ENCODE measurements around the gene USP35.
"Not testable (repeated sequence)": the region's sequence is repeated elsewhere in the genome, so short reads cannot be mapped to it uniquely, and the experiment has no call there.

Gene USP35

DNA sequence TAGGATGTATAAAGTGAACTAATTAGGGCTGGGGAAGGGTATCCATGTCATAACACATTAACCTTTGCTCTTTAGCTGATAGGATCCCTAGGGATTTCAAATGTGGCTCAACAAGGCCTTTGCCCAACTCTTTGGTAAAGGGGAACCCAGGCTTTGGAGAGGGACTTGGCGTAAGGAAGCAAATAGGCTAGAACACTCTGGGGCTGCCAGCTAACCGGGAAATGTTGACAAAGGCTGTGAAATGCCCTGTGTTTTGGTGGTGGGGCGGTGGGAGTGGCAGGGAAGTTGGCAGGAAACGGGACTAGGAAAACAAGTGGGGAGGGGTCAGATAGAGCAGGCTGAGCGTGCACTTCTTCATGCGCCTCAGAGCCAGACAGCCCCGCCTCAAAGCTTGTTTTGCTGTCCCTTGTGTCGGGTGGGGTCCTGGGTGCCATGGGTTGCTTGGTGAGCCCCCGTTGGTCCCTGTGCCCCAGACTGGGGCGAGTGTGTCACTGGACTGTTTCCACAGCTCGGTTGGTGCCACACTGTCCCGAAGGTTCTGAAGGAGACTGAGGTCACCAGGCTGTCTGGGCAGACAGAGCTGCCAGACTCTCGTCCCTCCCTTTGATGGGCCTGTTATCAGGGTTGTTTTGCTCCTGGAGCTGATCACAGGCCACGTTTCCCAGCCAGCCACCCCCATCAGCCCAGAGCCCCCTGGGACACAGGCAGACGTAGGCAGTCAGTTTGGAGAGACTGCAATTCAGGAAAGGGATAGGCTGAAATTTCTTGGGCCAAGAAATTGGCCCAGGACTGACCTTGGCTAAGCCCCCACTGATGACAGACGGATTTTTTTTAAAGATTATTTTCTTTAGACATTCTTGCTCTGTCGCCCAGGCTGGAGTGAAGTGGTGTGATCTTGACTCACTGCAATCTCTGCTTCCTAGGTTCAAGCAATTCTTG, 19.9 kb upstream of the USP35 start:
- DNase-seq: no peak

DNA sequence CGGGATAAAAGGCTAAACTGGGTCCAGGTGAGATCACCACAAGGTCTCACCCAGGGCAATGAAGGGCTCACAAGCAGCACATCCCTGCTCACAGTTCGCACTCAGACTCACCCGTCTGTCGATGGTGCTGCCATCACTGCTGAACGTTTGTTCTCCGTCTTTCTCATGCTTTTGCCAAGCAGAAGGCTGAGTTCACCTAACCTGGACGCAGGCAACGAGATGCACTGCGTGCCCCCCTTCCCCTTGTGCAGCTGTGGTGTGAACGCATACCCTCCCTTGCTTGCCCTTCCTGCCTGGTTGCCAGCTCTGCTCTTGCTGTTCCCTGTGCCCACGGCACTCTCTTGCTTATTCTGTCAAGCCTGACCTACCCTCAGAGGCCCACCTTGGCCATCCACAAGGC, 18.3 kb upstream of the USP35 start:
- no peak for DNase-seq

DNA sequence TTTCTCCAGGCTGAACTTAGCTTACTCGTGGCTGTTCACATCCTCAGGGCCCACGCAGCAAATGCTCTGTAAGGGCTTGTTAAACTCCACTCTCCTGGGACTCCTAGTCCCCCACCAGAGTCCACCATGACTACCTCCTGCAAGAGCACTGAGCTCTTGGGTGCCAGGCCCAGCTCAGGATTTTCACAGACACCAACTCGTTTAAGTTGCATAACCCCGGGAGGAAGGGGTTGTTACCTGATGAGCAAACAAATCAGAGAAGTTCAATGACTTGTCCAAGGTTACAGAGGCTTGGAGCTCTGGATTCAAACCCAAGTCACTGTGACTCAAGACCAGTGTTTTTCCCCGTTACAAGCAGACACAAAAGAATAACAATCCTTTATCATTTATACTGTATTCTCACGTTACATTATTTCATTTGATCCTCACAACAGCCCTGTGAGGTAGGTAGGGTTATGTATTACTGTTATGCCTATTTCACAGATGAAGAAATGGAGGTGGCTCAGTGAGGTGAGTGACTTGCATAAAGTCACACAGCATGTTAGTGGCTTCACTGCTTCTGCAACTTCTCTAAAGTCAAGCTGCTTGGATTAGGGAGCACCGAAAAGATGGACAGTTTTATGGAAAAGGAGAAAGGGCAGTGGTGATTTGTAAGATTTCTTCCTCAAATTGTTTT, 17.7 kb upstream of the USP35 start:
- no peak for DNase-seq

DNA sequence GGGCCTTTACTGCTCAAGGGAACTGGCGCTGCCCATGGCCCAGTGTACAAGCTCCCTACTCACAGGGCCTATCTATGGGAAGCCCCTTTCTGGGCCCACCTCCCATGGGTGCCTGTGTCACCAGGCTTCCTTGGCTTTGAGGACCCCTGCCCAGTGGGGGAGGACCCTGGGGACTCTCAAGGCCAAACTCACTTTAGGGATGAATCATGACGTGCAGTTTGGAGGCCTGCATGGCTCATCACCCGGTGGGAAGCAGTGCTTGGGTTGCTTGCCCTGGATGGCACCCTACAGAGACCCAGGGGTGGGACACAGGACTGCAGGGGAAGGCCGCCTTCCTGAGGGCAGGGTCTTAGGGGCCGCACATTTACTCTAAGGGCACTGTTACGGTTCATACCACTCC, 16.8 kb upstream of the USP35 start:
- DNase-seq: no peak

DNA sequence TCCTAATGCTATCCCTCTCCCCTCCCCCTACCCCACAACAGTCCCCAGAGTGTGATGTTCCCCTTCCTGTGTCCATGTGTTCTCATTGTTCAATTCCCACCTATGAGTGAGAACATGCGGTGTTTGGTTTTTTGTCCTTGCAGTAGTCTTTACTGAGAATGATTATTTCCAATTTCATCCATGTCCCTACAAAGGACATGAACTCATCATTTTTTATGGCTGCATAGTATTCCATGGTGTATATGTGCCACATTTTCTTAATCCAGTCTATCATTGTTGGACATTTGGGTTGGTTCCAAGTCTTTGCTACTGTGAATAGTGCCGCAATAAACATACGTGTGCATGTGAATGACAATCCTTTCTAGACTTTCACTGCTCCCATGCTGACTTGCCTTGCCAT, 12.9 kb upstream of the USP35 start:
- DNase-seq: not testable (repeated sequence)

DNA sequence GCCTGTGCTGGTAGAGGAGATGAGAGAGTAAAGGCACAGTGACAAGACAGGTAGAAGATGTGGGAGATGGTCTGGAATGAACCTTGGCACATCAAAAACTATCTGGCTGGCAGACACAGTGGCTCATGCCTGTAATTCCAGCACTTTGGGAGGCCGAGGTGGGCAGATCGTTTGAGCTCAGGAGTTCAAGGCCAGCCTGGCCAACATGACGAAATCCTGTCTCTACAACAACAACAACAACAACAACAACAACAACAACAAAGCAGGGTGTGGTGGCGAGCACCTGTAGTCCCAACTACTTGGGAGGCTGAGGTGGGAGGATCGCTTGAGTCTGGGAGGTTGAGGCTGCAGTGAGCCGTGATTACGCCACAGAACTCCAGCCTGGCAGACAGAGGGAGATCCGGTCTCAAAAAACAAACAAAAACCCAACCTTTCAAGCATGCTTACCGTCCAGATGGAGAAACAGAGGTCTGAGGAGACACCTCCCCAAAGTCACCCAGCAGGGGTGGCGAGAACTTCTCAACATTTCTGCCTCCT, 12.0 kb upstream of the USP35 start:
- no peak for DNase-seq

DNA sequence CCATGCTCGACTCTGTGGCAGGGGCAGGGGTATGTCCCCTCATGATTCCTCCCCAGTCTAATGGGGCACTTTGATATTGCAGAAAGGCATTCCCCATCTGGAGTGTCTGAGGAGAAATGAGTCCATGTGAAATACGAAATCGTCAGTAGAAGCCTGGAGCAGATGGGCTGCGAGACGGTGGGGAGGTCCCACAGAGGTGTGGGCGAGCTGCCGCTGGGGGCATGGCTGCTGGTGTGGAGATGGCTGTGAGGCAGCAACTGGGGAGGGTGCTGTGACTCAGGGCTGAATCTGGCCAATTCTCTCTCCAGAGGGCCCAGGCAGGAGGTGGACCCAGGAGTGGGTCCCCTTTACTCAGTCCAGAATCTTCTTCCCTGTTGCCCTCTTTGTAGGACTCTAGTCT, 11.5 kb upstream of the USP35 start:
- no peak for DNase-seq

DNA sequence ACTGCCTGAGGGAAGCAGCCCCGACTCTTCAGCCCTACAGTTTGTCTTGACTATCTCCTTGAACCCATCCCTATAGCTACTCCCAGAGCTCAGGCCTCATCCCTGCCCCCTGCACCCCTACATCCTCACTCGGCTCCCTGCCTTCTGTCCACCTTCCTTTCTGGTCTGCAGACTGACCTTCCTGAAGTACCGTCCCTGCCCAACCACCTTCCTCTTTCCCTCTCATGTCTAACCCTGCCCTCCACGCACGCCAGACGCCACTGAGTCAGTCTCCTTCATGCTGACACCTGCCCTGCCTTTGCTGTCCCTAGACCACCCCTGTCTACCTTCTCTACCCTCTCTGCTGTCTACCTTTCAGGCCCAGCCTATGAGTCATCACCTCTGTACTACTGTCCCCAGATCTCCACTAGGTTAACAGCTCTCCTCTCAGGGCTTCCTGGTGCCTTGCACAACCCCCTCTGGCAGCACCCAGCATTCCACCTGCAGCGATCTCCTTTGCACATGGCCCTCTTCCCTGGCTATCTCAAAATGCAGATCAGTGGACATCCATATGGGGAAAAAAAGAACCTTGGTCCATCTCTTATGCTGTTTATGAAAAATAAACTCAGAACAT, 9.2 kb upstream of the USP35 start:
- DNase-seq: no peak

DNA sequence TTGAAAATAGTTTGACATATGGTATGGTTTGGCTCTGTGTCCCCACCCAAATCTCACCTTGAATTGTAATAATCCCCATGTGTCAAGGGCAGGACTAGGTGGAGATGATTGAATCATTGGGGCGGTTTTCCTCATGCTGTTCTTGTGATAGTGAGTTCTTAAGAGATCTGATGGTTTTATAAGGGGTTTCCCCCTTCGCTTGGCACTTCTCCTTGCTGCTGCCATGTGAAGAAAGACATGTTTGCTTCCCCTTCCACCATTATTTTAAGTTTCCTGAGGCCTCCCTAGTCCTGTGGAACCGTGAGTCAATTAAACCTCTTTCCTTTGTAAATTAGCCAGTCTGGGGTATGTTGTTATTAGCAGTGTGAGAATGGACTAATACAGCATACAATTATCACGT, 8.0 kb upstream of the USP35 start:
- DNase-seq: no peak

DNA sequence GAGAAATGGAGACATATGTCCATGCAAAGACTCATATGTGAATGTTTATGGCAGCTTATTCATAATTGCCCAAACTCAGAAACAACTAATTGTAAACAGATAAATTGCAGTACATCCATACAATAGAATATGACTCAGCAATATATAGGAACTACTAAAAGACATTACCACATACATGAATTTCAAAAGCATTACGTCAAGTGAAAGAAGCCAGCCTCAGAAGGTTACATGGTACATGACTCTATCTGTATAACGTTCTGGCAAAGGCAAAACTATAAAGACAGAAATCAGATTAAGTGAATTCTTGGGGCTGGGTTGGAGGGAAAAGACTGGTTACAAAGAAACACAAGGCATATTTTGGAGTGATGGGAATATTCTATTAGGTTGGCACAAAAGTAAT, 7.5 kb upstream of the USP35 start:
- no peak for DNase-seq

DNA sequence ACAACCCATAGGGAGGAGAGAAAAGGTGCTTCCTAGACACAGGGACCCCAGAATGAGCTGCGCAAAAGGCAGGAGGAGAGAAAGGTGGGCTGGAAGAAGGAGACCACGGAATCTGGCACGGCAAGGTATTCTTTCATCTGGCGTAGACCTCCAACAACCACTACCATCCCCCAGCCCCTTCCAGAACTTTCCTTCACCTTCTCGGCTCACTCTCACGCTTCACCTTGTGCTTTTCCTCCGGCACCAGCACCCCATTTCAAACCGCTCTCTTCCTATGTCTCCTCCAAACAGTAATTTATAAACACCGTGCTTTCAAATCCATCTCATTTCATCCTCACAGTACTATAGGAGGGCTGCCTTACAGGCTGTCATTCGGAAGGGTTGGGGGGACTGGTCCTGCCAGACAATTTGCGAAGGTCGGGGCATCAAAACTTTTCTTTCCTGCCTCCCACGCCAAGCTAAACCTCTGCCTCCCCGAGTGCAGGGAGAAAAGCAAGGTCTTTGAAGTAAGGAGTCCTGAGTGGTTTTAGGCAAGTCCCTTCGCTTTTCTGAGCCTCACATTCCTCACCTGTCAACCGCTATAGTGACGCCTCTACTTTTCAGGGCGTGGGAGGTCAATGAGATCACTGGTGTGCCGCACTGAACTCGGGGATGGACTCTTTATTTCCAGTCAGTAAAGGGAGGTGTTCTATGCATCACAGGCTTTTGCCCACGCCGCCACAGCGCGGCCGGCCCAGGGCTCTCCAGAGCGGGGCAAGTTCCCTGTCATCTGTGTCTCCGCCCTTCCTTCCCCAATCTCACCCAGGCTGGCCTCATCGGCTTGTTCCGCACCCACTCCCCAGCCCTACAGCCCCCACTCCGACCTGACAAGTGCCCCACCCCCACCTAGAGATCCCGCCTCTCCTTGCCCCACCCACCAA, 1.1 kb upstream of the USP35 start:
- peak; percentile 49 for DNase-seq

DNA sequence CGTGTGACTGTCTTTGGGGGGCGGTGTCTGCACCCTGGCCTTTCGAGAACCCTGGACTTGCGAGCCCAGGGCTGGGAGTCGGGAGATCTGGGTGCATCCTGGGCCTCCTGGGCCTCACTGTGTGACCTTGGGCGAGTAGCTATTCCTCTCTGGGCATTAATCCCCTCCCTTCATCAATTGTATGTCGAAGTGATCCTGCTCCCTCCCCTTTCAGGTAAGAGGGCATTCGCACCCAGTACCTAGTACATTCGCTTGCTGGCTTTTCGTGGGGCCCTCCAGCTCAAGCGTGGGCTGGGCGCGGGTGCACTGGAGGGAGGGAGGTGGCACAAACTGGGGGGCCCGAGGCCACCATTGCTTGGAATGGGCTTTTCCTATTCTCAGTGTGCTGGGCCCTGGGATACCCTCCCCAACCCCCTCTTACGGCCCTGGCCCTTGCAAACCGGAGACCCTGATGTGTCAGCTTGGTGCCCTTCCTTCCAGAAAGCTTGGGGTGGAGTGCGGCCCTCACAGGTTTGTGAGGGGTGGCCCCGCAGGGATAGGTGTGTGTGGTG, 530 bp downstream of the USP35 start:
- DNase-seq: no peak

DNA sequence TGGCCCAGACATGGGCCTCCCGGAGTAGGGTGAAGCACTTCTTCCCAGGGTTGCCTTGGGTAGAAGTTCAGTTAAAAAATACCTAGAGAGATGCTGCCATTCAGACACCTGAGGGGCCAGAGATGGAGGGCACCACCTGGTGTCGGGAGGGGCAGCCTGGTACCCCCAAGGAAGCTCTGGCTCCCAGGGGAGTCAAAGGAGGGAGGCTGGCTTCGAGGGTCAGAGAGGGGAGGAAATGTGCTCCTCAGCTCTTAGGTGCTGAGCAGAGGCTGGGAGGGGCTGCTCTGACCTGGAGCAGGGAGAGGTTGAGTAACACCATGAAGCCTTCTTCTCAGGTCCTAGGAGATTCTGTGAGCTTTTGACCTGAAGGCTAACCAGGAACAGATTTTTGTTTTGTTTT, 1.1 kb downstream of the USP35 start:
- no peak for DNase-seq

DNA sequence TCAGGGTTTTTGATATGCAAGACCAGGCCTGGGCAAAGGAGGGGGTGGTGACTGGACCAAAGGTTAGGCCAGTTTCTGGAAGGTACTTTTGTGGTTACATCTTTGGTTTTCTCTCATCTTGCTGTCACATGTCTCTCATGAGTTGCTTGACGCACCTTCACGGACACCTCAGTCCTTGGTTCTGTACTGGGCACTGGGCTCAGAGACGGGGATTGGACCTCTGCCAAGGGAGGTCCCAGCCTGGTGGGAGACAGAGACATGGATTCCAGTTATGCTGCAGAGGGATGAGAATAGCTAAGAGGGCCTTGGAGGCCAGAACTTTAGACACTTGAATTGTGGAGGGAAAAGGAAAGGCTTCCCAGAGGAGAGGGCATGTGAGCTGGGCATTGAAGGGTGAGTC, 1.7 kb downstream of the USP35 start:
- no peak for DNase-seq

DNA sequence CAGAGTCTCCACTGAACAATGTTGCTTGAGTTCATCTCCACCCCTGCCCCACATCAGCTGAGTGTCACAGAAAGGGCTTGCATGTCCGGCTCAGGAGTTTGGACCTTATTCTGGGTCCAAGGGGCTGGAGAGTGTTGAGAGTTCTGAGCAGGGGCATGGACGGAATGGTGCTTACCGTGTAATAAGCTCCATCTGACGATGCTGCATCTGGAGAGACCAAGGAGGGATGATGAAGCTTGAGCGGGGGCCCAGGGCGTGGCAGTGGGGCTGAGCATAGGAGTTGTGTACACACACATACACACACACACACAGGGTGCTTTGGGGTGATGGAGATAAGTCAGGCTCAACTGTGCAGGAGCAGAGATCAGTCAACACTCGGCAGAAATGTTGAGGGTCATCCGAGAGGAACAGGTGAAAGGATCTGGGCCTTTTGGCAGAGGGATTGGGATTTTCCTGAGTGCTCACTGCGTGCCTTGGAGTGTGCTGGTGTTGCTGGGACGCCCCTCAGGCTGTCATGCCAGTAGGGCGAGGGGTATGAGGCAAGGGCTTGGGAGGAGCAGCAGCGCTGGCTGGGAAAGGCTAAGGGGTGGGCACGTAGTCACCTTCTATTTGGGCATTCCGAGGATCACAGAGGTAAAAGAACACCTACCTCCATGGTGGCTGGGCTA, 2.3 kb downstream of the USP35 start:
- DNase-seq: no peak

DNA sequence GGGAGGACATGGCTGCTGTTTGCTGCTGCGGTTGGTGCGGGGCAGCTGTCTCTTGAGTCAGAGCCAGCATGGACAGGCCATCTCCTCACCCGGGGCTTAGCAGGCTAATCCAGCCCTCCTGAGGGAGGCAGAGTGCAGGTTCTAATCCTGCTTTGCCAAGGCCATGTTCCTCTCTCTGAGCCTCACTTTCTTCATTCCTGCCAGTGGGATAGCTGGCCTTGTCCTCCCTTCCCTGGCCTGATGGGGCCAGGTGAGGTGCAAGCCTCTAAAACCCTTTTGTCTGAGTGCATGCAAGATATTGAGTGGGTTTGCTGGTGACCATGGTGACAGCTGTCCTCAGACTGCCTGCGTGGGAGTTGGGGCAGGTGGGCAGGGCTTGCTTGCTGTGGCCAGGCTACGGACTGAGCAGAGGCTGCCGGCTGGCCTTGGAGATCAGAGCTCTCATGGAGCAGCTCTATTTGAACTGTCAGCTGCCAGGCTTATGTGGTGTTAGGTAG, 3.6 kb downstream of the USP35 start:
- DNase-seq: peak; percentile 40

DNA sequence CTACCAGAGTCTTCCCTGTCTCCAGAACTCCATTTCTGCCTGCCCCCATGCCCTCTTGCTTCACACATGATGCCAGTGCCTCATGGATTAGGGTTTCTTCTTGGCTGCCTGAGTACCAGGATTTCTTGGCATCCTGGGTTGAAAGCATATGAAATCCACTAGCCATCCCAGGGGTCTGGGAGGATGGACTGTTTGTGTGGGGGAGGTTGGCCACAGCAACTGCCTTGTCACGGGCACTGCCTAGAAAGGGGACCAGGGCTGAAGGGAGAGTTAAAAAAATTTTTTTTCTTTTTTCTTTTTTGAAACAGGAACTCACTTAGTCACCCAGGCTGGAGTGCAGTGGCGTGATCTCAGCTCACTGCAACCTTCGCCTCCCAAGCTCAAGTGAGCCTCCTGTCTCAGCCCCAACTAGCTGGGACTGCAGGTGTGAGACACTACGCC, 4.2 kb downstream of the USP35 start:
- DNase-seq: no peak

DNA sequence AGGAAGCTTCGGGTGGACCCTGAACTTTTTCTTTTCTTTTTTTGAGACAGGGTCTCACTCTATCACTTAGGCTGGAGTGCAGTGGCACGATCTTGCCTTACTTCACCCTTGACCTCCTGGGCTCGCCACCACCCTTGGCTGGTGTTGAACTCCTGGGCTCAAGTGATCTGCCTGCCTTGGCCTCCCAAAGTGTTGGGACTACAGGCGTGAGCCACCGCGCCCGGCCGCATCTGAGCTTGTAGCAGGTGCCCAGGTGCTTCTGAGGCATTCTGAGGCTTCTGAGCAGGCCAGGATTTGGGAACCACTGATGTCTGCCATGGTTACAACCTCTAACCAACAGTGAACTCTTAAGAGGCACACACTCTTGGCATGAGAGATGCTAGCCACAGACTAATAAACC, 5.1 kb downstream of the USP35 start:
- DNase-seq: no peak

DNA sequence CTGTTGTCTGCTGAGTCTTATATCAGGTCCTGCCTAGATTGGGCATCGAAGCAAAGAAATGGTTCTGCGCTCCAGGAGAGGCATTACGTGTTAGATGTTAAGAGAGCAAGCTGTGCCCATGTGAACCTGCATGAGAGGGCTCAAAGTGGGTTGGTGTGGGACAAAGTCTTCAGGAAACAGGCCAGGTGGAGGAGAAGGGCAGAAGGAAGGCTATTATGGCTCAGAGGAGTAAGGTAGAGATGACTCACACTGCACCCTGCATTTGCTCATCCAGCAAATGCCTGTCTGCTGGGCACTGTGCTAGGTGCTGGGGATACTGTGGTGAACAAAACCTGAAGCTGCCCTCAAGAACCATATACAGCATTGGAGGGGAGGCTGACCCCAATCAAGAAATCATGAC, 5.8 kb downstream of the USP35 start:
- DNase-seq: no peak

DNA sequence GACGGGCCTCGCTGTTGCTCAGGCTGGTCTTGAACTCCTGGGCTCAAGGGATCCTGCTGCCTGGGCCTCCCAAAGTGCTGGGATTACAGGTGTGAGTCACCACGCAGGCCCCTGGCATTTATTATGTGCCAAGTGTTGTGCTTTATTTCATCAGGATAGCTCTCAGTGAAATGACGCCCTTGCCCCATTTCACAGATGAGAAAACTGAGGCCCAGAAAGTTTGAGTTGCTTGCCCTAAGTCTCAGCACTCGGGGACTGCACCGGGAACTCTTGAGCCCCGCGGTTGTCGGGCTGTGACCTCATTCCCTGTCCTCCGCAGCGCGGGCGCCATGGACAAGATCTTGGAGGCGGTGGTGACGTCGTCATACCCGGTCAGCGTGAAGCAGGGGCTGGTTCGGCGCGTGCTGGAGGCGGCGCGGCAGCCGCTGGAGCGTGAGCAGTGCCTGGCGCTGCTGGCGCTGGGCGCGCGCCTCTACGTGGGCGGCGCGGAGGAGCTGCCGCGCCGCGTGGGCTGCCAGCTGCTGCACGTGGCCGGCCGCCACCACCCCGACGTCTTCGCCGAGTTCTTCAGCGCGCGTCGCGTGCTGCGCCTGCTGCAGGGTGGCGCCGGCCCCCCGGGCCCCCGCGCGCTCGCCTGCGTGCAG, 7.3 kb downstream of the USP35 start:
- no peak for DNase-seq

DNA sequence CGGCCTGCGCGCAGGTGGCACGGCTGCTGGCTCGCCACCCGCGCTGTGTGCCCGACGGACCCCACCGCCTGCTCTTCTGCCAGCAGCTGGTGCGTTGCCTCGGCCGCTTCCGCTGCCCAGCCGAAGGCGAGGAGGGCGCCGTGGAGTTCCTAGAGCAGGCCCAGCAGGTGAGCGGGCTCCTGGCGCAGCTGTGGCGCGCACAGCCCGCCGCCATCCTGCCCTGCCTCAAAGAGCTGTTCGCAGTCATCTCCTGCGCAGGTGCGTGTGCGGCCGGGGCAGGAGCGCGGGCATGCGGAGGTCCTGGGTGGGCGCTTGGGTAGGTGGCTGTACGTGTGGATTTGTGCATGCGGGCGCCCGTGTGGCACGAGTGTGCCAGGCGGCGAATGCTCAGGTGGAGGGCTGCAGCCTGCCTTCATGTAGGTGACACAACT, 8.0 kb downstream of the USP35 start:
- DNase-seq: no peak
